SJCRH30 (cell line): Measurements from ENCODE around the gene RAB44. TPM values are rescaled to one million over a fixed set of nuclear protein-coding genes. Genes with fewer than 3 reads are reported as not detected.

Experiments used
- DNase-seq, 2 experiments: peaks; one replicate each; pipeline ENCODE4 v3.0.0-alpha.2; 2015 to 2020
- H3K27ac ChIP-seq: fragments of 250-450 bp; sonication (Bioruptor Pico); 2 replicates; pipeline ENCODE4 v1.5.1; 2020; ENCODE audit warnings: mild to moderate bottlenecking, moderate library complexity
- H3K27me3 ChIP-seq: fragments of 250-450 bp; sonication (Bioruptor Pico); 2 replicates; pipeline ENCODE4 v1.5.1; 2020; ENCODE audit warnings: mild to moderate bottlenecking, moderate library complexity
- H3K36me3 ChIP-seq: fragments of 250-450 bp; sonication (Bioruptor Pico); 2 replicates; pipeline ENCODE4 v1.5.1; 2020; ENCODE audit warnings: mild to moderate bottlenecking, moderate library complexity
- H3K4me1 ChIP-seq: fragments of 250-450 bp; sonication (Bioruptor Pico); 2 replicates; pipeline ENCODE4 v1.5.1; 2020; ENCODE audit warnings: mild to moderate bottlenecking, moderate library complexity
- H3K4me3 ChIP-seq: fragments of 250-450 bp; sonication (Bioruptor Pico); 2 replicates; pipeline ENCODE4 v1.5.1; 2020; ENCODE audit warnings: mild to moderate bottlenecking, moderate library complexity
- H3K9me3 ChIP-seq: fragments of 250-450 bp; sonication (Bioruptor Pico); replicated peaks from 2 replicates; pipeline ENCODE4 v1.5.1; 2020; ENCODE audit warnings: mild to moderate bottlenecking, moderate library complexity
- total RNA-seq: library from RNA; depleted of rRNA; stranded (reverse); fragments of >200 nt; shearing (Covaris generic); gene quantifications from 2 replicates; pipeline ENCODE4 v1.2.3, GENCODE V29; 2014

RAB44 gene
- total RNA-seq, 1 experiment from 2014 or later = not detected

- peak within 1 kb of the TSS; percentile 86 for H3K27ac ChIP-seq
- peak; percentile 92 to 93 for DNase-seq
- H3K4me3 ChIP-seq = peak within 1 kb of the TSS; percentile 81
- no peaks in the 10 kb centered on the region for H3K9me3 ChIP-seq
- no peaks in the 10 kb centered on the region; the same call in 1 of the 2 replicates for H3K36me3 ChIP-seq
- H3K4me1 ChIP-seq = peaks cover 47% of the 10 kb centered on the region
- H3K27me3 ChIP-seq = no peaks in the 10 kb centered on the region
Observed at GRCh38 chr6:36678488-36679042, 19.1 kb upstream of the RAB44 start, which contains the start of gene CDKN1A. Gene CDKN1A, plus strand, starts transcription at chr6:36678714. Its CDS starts 5,388 bp downstream, at chr6:36684102.

GRCh38 chr6:36679043-36679833, 18.4 kb upstream of the RAB44 start:
- H3K9me3 ChIP-seq = no peaks in the 10 kb centered on the region
- peaks cover 47% of the 10 kb centered on the region for H3K4me1 ChIP-seq
- peak; percentile 64 to 65 for DNase-seq
- peak overlapping the region; percentile 81 for H3K4me3 ChIP-seq
- H3K27me3 ChIP-seq = no peaks in the 10 kb centered on the region
- peak overlapping the region; percentile 86 for H3K27ac ChIP-seq
- H3K36me3 ChIP-seq = peaks cover 3% of the 10 kb centered on the region

- H3K27ac ChIP-seq = peak overlapping the region; percentile 87
- H3K27me3 ChIP-seq = no peaks in the 10 kb centered on the region
- H3K9me3 ChIP-seq = no peaks in the 10 kb centered on the region
- H3K36me3 ChIP-seq = peaks cover 31% of the 10 kb centered on the region
- peaks cover 28% of the 10 kb centered on the region for H3K4me1 ChIP-seq
- no peak overlapping the region for H3K4me3 ChIP-seq
- DNase-seq = peak; percentile 80
Observed at GRCh38 chr6:36682328-36683144, 15.1 kb upstream of the RAB44 start.

DNA sequence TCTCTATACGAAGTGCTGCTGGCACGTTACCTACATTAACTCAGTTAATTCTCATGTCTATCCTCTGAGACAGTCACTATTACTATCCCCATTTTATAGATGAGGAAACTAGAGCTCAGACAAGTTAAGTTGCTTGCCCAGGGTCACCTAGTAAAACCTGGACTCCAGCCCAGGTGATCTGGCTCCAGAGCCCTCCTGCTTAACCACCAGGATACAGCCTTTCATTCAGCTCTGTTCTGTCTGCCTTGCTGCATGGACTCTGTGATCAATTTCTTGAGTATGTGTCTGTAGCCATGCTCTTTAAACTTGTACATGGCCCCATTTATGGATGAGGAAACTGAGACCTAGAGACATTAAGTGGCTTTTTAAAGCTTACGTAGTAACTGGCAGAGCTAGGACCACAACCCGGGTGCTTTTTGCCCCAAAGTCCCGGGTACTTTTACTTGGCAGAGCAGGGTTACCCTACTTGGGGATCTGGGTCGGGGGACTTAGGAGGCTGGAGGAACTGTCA, 14.4 kb upstream of the RAB44 start:
- Histone ChIP-seq H3K27me3 (no peaks in the 10 kb centered on the region), H3K27ac (peak overlapping the region; percentile 87), H3K4me3 (no peak overlapping the region), H3K4me1 (peaks cover 22% of the 10 kb centered on the region), H3K36me3 (peaks cover 33% of the 10 kb centered on the region), H3K9me3 (no peaks in the 10 kb centered on the region)
- no peak for DNase-seq

DNA sequence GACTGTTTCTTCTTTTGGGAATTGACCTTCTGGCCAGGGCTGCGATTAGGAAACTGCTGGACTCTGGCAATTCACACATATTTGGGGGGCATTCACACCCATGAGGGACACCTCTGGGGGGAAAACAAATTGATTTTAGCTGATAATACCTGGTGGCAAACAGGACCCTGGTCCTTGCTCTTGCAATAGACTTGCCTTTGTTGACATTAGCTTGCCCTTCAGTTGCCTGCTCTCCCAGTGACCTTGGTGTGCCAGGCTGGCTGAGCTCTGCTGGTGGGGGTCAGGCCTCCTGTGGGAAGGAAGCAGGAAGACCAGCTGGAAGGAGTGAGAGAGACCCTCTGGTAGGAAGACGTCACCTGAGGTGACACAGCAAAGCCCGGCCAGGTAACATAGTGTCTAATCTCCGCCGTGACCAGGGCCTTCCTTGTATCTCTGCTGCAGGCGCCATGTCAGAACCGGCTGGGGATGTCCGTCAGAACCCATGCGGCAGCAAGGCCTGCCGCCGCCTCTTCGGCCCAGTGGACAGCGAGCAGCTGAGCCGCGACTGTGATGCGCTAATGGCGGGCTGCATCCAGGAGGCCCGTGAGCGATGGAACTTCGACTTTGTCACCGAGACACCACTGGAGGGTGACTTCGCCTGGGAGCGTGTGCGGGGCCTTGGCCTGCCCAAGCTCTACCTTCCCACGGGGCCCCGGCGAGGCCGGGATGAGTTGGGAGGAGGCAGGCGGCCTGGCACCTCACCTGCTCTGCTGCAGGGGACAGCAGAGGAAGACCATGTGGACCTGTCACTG, 13.8 kb upstream of the RAB44 start:
- no peaks in the 10 kb centered on the region for H3K9me3 ChIP-seq
- no peaks in the 10 kb centered on the region for H3K27me3 ChIP-seq
- peaks cover 33% of the 10 kb centered on the region for H3K36me3 ChIP-seq
- no peak for DNase-seq
- H3K4me3 ChIP-seq = no peak overlapping the region
- H3K4me1 ChIP-seq = peaks cover 22% of the 10 kb centered on the region
- H3K27ac ChIP-seq = no peak overlapping the region

GRCh38 chr6:36684447-36684812, 13.2 kb upstream of the RAB44 start:
- Histone ChIP-seq H3K36me3 (peaks cover 33% of the 10 kb centered on the region), H3K4me3 (no peak overlapping the region), H3K27me3 (no peaks in the 10 kb centered on the region), H3K9me3 (no peaks in the 10 kb centered on the region), H3K4me1 (peaks cover 22% of the 10 kb centered on the region), H3K27ac (no peak overlapping the region)
- DNase-seq = no peak

DNA sequence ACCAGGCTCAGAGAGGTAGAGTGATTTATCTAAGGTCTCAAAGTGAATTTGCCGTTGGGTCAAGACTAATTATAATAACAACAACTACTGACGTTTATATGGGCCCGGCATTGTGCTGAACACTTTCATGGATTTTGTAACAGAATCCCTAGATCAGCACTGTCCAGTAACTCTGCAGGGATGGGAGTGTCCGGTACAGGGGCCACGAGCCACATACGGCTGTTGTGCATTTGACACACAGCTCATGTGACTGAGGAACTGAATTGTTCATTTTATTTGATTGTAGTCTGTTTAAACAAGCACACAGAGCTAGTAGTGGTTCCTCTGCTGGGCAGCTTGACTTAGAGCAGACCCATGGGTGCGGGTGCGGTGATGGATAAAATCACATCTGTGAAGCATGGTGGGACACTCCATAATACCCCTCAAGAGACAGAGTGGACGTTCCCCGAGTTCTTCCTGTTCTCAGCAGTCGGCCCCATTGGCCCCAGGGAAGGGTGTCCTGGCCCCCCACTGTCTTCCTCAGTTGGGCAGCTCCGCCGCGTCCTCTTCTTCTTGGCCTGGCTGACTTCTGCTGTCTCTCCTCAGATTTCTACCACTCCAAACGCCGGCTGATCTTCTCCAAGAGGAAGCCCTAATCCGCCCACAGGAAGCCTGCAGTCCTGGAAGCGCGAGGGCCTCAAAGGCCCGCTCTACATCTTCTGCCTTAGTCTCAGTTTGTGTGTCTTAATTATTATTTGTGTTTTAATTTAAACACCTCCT, 12.3 kb upstream of the RAB44 start:
- H3K4me3 ChIP-seq = no peak overlapping the region
- no peaks in the 10 kb centered on the region for H3K27me3 ChIP-seq
- peaks cover 33% of the 10 kb centered on the region for H3K36me3 ChIP-seq
- H3K27ac ChIP-seq = no peak overlapping the region
- H3K4me1 ChIP-seq = peaks cover 22% of the 10 kb centered on the region
- DNase-seq = no peak
- H3K9me3 ChIP-seq = no peaks in the 10 kb centered on the region

DNA sequence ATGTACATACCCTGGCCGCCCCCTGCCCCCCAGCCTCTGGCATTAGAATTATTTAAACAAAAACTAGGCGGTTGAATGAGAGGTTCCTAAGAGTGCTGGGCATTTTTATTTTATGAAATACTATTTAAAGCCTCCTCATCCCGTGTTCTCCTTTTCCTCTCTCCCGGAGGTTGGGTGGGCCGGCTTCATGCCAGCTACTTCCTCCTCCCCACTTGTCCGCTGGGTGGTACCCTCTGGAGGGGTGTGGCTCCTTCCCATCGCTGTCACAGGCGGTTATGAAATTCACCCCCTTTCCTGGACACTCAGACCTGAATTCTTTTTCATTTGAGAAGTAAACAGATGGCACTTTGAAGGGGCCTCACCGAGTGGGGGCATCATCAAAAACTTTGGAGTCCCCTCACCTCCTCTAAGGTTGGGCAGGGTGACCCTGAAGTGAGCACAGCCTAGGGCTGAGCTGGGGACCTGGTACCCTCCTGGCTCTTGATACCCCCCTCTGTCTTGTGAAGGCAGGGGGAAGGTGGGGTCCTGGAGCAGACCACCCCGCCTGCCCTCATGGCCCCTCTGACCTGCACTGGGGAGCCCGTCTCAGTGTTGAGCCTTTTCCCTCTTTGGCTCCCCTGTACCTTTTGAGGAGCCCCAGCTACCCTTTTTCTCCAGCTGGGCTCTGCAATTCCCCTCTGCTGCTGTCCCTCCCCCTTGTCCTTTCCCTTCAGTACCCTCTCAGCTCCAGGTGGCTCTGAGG, 11.5 kb upstream of the RAB44 start:
- Histone ChIP-seq H3K27ac (no peak overlapping the region), H3K27me3 (no peaks in the 10 kb centered on the region), H3K4me3 (no peak overlapping the region), H3K4me1 (peaks cover 17% of the 10 kb centered on the region), H3K9me3 (no peaks in the 10 kb centered on the region), H3K36me3 (peaks cover 33% of the 10 kb centered on the region)
- DNase-seq = no peak

DNA sequence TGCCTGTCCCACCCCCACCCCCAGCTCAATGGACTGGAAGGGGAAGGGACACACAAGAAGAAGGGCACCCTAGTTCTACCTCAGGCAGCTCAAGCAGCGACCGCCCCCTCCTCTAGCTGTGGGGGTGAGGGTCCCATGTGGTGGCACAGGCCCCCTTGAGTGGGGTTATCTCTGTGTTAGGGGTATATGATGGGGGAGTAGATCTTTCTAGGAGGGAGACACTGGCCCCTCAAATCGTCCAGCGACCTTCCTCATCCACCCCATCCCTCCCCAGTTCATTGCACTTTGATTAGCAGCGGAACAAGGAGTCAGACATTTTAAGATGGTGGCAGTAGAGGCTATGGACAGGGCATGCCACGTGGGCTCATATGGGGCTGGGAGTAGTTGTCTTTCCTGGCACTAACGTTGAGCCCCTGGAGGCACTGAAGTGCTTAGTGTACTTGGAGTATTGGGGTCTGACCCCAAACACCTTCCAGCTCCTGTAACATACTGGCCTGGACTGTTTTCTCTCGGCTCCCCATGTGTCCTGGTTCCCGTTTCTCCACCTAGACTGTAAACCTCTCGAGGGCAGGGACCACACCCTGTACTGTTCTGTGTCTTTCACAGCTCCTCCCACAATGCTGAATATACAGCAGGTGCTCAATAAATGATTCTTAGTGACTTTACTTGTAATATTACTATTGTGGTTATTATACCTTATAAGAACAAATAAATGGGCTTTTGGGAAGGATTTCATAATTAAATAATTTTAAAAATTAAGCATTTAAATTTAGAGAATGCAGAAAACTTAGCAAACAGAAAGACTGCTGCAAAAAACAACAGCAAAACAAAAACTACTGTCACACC, 10.7 kb upstream of the RAB44 start:
- no peak for DNase-seq
- H3K9me3 ChIP-seq = no peaks in the 10 kb centered on the region
- no peak overlapping the region for H3K4me3 ChIP-seq
- no peaks in the 10 kb centered on the region for H3K27me3 ChIP-seq
- peaks cover 14% of the 10 kb centered on the region for H3K4me1 ChIP-seq
- peaks cover 33% of the 10 kb centered on the region for H3K36me3 ChIP-seq
- H3K27ac ChIP-seq = no peak overlapping the region

DNA sequence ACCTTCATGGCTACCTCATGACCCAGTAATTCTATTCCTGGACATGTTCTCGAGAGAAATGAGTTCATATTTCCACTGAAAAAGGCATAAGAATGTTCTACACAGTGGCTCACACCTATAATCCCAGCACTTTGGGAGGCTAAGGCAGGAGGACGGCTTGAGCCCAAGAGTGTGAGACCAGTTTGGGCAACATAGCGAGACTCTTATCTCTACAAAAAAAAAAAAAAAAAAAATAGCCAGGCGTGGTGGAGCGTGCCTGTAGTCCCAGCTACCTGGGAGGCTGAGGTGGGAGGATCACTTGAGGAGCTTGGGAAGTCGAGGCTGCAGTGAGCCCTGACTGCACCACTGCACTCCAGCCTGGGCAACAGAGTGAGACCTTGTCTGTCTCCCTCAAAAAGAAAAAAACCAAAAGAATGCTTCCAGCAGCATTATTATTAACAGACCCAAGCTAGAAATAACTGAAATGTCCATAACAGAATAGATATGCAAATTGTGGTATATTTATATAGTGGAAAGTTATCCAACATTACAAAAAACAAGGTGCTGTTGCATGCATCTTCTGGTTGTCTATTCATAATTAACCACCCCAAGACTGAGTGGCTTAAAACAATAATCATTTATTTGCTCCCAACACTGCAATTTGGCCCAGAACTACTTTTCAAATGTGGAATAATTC, 9.4 kb upstream of the RAB44 start:
- H3K4me3 ChIP-seq = no peak overlapping the region
- H3K27ac ChIP-seq = no peak overlapping the region
- DNase-seq = no peak
- H3K4me1 ChIP-seq = peaks cover 1% of the 10 kb centered on the region
- peaks cover 33% of the 10 kb centered on the region for H3K36me3 ChIP-seq
- H3K9me3 ChIP-seq = no peaks in the 10 kb centered on the region
- H3K27me3 ChIP-seq = no peaks in the 10 kb centered on the region

DNA sequence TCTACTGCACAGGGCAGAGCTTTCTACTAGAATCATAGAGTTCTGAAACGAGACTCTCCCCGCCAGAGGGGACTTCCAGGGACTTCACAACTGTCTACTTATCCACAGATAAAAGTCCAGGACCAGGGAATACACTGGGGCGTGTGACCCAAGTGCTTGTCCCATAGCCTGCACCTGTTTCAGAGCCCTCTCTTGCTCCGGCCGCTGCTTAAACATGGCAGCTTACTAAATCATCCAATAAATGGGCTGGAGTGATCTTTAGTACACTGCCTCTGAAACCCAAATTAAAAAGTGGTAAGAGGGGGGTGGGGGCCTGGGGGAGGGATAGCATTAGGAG, 8.9 kb upstream of the RAB44 start:
- Histone ChIP-seq H3K9me3 (no peaks in the 10 kb centered on the region), H3K27me3 (no peaks in the 10 kb centered on the region), H3K4me3 (no peak overlapping the region), H3K36me3 (peaks cover 33% of the 10 kb centered on the region), H3K4me1 (no peaks in the 10 kb centered on the region), H3K27ac (no peak overlapping the region)
- no peak for DNase-seq

DNA sequence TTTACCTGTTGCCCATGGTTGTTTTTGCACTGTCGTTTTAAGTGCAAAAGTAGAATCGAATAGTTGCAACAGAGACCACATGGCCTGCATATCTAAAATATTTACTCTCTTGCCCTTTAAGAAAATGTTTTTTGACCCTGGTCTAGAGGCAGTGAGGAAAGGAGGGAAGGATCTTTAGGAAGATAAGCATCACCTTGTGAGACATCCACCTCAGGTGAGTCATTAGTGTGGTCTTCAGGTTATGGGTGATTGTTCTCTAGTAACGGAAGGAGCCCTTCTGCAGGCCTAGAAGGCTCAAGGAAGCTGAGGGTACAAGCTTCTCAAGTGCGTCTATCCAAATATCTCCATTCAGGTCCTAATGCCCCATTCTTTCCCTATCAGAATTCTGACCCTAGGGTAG, 6.6 kb upstream of the RAB44 start:
- no peak for DNase-seq
- Histone ChIP-seq H3K27me3 (no peaks in the 10 kb centered on the region), H3K27ac (no peak overlapping the region), H3K9me3 (no peaks in the 10 kb centered on the region), H3K4me3 (no peak overlapping the region), H3K36me3 (peaks cover 15% of the 10 kb centered on the region), H3K4me1 (no peaks in the 10 kb centered on the region)
